ENCODE data around the gene CLMN. TPM values are rescaled to one million over a fixed set of nuclear protein-coding genes. Genes with fewer than 3 reads are reported as not detected.

Gene CLMN
- total and polyA plus RNA-seq, 2 donors (not counting 1 experiment from before 2014, with no cell fraction given), result 9.6 to 51.5 TPM

GRCh38 chr14:95208598-95208997 is 111.1 kb downstream of the CLMN start:
- WGBS (ENCODE audit: insufficient coverage), result 81% methylated on average over 3 of the region's 6 CpGs

More at GRCh38 chr14:95208598-95208997, 111.1 kb downstream of the CLMN start:
- TF ChIP-seq EZH2 (IDR thresholded peaks at IDR 0.05; ENCODE audit: borderline replicate concordance, insufficient read depth, low read depth, low read length, poor library complexity, severe bottlenecking), result no peak
- TF ChIP-seq CTCF (IDR thresholded peaks at IDR 0.05), result no peak
- no peaks in the 10 kb centered on the region for H3K79me2 ChIP-seq (ENCODE audit: control insufficient read depth, insufficient read depth, low read length)
- Mint-ChIP-seq H3K9me3 (ENCODE audit: insufficient read depth) (peaks cover 9% of the 10 kb centered on the region), H3K4me1 (no peaks in the 10 kb centered on the region), H3K4me3 (no peak overlapping the region), H3K27ac (no peak overlapping the region), H3K27me3 (peaks cover 3% of the 10 kb centered on the region)
- H3K27ac ChIP-seq (ENCODE audit: low read length in 2 of 2), result no peak overlapping the region
- H3K27me3 ChIP-seq (replicated peaks in 1 of 4; ENCODE audit: control extremely low read depth in 1 of 4, control insufficient read depth in 3 of 4, insufficient read depth in 4 of 4, low read length in 3 of 4), result no peaks in the 10 kb centered on the region
- H2AFZ ChIP-seq (ENCODE audit: insufficient read depth, low read depth, low read length, poor library complexity, severe bottlenecking), result no peak overlapping the region
- DNase-seq, result no peak
- CTCF ChIA-PET, result no interaction called here
- no peak overlapping the region for H3K4me2 ChIP-seq (replicated peaks; ENCODE audit: low read depth, low read length, poor library complexity, severe bottlenecking)
- no peak overlapping the region for H3K4me3 ChIP-seq (ENCODE audit: control extremely low read depth in 1 of 5, extremely low read depth in 1 of 5, insufficient read depth in 1 of 5, low read depth in 2 of 5, low read length in 4 of 5)
- intact Hi-C loops (cut with micrococcal nuclease), result no loop called here
- H3K9me3 ChIP-seq (ENCODE audit: control extremely low read depth in 1 of 3, control insufficient read depth in 2 of 3, insufficient read depth in 1 of 3, low read length in 2 of 3), result no peaks in the 10 kb centered on the region
- ATAC-seq (ENCODE audit: low read depth), result no peak
- POLR2A ChIA-PET, result no interaction called here
- no peaks in the 10 kb centered on the region for H3K4me1 ChIP-seq (ENCODE audit: control insufficient read depth in 2 of 2, insufficient read depth in 2 of 2, low read length in 2 of 2)
- H3K36me3 ChIP-seq (replicated peaks in 1 of 2; ENCODE audit: control extremely low read depth in 1 of 2, control insufficient read depth in 1 of 2, extremely low read depth in 1 of 2, insufficient read depth in 2 of 2, low read length in 1 of 2), result peaks cover 0 to 8% of the 10 kb centered on the region in 2 experiments
- no peaks in the 10 kb centered on the region for H4K20me1 ChIP-seq (ENCODE audit: control insufficient read depth, insufficient read depth, low read length, poor library complexity, severe bottlenecking)
- no peak overlapping the region for H3K9ac ChIP-seq (ENCODE audit: low read length)
